Measurements from ENCODE around the gene EXOC3L1.

GRCh38 chr16:67226295-67226803, 36.4 kb upstream of the EXOC3L1 start:
- TF ChIP-seq CTCF (IDR thresholded peaks at IDR 0.05) (no peak), POLR2A (IDR thresholded peaks at IDR 0.05) (no peak), POLR2AphosphoS5 (IDR thresholded peaks at IDR 0.05) (no peak)
